HepG2 (cell line): ENCODE results near the gene LCMT2. TPM values are rescaled to one million over a fixed set of nuclear protein-coding genes. Genes with fewer than 3 reads are reported as not detected.

Experiments used
- DRAP1 ChIP-seq: IDR thresholded peaks from 2 replicates; pipeline ENCODE4 v1.6.1; 2016; ENCODE audit warnings: missing genetic modification reagents, missing compliant biosample characterization
- FOXA3 ChIP-seq: IDR thresholded peaks from 2 replicates; pipeline ENCODE4 v1.6.1; 2016; ENCODE audit warnings: missing genetic modification reagents, missing compliant biosample characterization
- HIVEP1 ChIP-seq: sonication (generic); formaldehyde crosslinking; IDR thresholded peaks from 2 replicates; pipeline ENCODE4 v1.4.0; 2020; ENCODE audit warnings: mild to moderate bottlenecking, missing genetic modification reagents
- MYPOP ChIP-seq: sonication (generic); formaldehyde crosslinking; IDR thresholded peaks from 2 replicates; pipeline ENCODE4 v1.8.1; 2023; ENCODE audit warnings: mild to moderate bottlenecking, moderate library complexity, missing genetic modification reagents
- NPAS2 ChIP-seq: sonication (generic); formaldehyde crosslinking; IDR thresholded peaks from 2 replicates; pipeline ENCODE4 v1.8.0; 2022; ENCODE audit warnings: mild to moderate bottlenecking, missing genetic modification reagents, borderline replicate concordance
- PRDM10 ChIP-seq: sonication (generic); formaldehyde crosslinking; IDR thresholded peaks from 2 replicates; pipeline ENCODE4 v1.4.0; 2020; ENCODE audit warnings: low read depth, missing genetic modification reagents
- SOX6 ChIP-seq, 2 experiments: fragments of 450-650 bp in 1 of 2; sonication (generic) in 1 of 2; formaldehyde crosslinking in 1 of 2; IDR thresholded peaks; 2 replicates each; pipeline versions ENCODE4 v1.4.0 to v1.6.1; 2017 to 2020; ENCODE audit warnings: antibody characterized with exemption in 1 of 2, mild to moderate bottlenecking in 1 of 2, missing genetic modification reagents in 1 of 2
- TFDP2 ChIP-seq: sonication (generic); formaldehyde crosslinking; IDR thresholded peaks from 2 replicates; pipeline ENCODE4 v1.4.0; 2020; ENCODE audit warnings: missing genetic modification reagents
- ZBTB37 ChIP-seq: sonication (generic); formaldehyde crosslinking; IDR thresholded peaks from 2 replicates; pipeline ENCODE4 v1.4.0; 2020; ENCODE audit warnings: mild to moderate bottlenecking, missing genetic modification reagents
- ZBTB7A ChIP-seq: sonication (generic); formaldehyde crosslinking; IDR thresholded peaks from 2 replicates; pipeline ENCODE4 v1.8.0; 2022; ENCODE audit warnings: mild to moderate bottlenecking, missing genetic modification reagents
- ZGPAT ChIP-seq: IDR thresholded peaks from 2 replicates; pipeline ENCODE4 v1.6.1; 2016; ENCODE audit warnings: mild to moderate bottlenecking
- ZNF136 ChIP-seq: sonication (generic); formaldehyde crosslinking; IDR thresholded peaks from 2 replicates; pipeline ENCODE4 v1.8.1; 2022; ENCODE audit warnings: low read depth, mild to moderate bottlenecking, moderate library complexity, missing genetic modification reagents
- ZNF431 ChIP-seq: sonication (generic); formaldehyde crosslinking; IDR thresholded peaks from 2 replicates; pipeline ENCODE4 v1.9.0; 2022; ENCODE audit warnings: missing genetic modification reagents, low read depth, mild to moderate bottlenecking, borderline replicate concordance
- ZNF615 ChIP-seq: sonication (generic); formaldehyde crosslinking; IDR thresholded peaks from 2 replicates; pipeline ENCODE4 v1.5.0; 2020; ENCODE audit warnings: mild to moderate bottlenecking, missing genetic modification reagents, borderline replicate concordance
- ZNF746 ChIP-seq: sonication (generic); formaldehyde crosslinking; IDR thresholded peaks from 2 replicates; pipeline ENCODE4 v1.8.0; 2022; ENCODE audit warnings: mild to moderate bottlenecking, missing genetic modification reagents
- ZNF75D ChIP-seq: sonication (generic); formaldehyde crosslinking; IDR thresholded peaks from 2 replicates; pipeline ENCODE4 v1.8.1; 2023; ENCODE audit warnings: missing genetic modification reagents, mild to moderate bottlenecking, borderline replicate concordance
- ZNF850 ChIP-seq: sonication (generic); formaldehyde crosslinking; conservative IDR thresholded peaks from 2 replicates; pipeline ENCODE4 v1.9.0; 2021; ENCODE audit warnings: mild to moderate bottlenecking, missing genetic modification reagents
- ZSCAN29 ChIP-seq: sonication (generic); formaldehyde crosslinking; conservative IDR thresholded peaks from 2 replicates; pipeline ENCODE4 v1.4.0; 2020; ENCODE audit warnings: mild to moderate bottlenecking, missing genetic modification reagents
- ZZZ3 ChIP-seq: sonication (generic); formaldehyde crosslinking; IDR thresholded peaks from 2 replicates; pipeline ENCODE4 v1.4.0; 2020; ENCODE audit warnings: missing genetic modification reagents, mild to moderate bottlenecking, borderline replicate concordance
- polyA plus RNA-seq, 8 experiments: library from polyadenylated mRNA; depleted of rRNA in 3 of 8; stranded (reverse) in 7 of 8; unstranded in 1 of 8; fragments of >200 nt; fragmentation: Illumina TruSeq in 4 of 8; extraction: Trizol in 4 of 8; gene quantifications; 2 replicates each; pipeline versions ENCODE4 v1.2.1 to v1.2.3, GENCODE V29; 2011 to 2016; ENCODE audit warnings: low read depth in 4 of 8, missing spikeins in 1 of 8, mixed read lengths in 1 of 8; ENCODE audit not compliant: insufficient read depth in 1 of 8
- total RNA-seq, 5 experiments: library from RNA; depleted of rRNA; stranded (reverse); fragments of >200 nt; fragmentation: Illumina TruSeq; extraction: Trizol; gene quantifications; 2 replicates each; pipeline ENCODE4 v1.2.3, GENCODE V29; 2016; ENCODE audit warnings: low read depth in 1 of 5

LCMT2 gene
- total and polyA plus RNA-seq, 2 of the 13 experiments (the other 11 are each of a cell fraction or from before 2014, with no cell fraction given) = 6.9 to 9.1 TPM

GRCh38 chr15:43370310-43370974, 40.1 kb upstream of the LCMT2 start (continued):
- TF ChIP-seq ZBTB37 (CRISPR knock-in tag) (no peak), ZZZ3 (CRISPR knock-in tag) (no peak), FOXA3 (CRISPR knock-in tag) (no peak), ZNF431 (CRISPR knock-in tag) (no peak; the same call in 1 of the 2 replicates), ZNF75D (CRISPR knock-in tag) (no peak), SOX6 (IDR thresholded peaks at IDR 0.05) (no peak), SOX6 (CRISPR knock-in tag; IDR thresholded peaks at IDR 0.05) (no peak), ZNF615 (no peak), ZSCAN29 (CRISPR knock-in tag) (0 out of 2 replicates have a peak, but pooled peaks have one; percentile 3), PRDM10 (CRISPR knock-in tag) (no peak), MYPOP (CRISPR knock-in tag) (peak; percentile 5; the same call in 1 of the 2 replicates), DRAP1 (CRISPR knock-in tag) (0 out of 2 replicates have a peak, but pooled peaks have one; percentile 10), TFDP2 (peak; percentile 8; the same call in 1 of the 2 replicates), HIVEP1 (CRISPR knock-in tag) (no peak), NPAS2 (no peak), ZNF746 (CRISPR knock-in tag) (no peak), ZGPAT (CRISPR knock-in tag) (peak; percentile 6; the same call in 1 of the 2 replicates), ZNF136 (no peak), ZBTB7A (CRISPR knock-in tag) (no peak), ZNF850 (CRISPR knock-in tag) (0 out of 2 replicates have a peak, but pooled peaks have one; percentile 56)
